Transverse colon (tissue), 4 donors: Measurements from ENCODE around the gene ABCD1. TPM values are rescaled to one million over a fixed set of nuclear protein-coding genes. Genes with fewer than 3 reads are reported as not detected.

ENCODE experiments used
- DNase-seq: peaks from one replicate; pipeline ENCODE4 v3.0.0-alpha.2; 2019
- H3K27ac ChIP-seq, 4 donors: fragments of 200-600 bp; sonication (generic); 2 replicates each; pipeline ENCODE4 v1.5.1; 2016 to 2018; ENCODE audit warnings: inconsistent platforms in 4 of 4
- H3K27me3 ChIP-seq: fragments of 200-600 bp; sonication (generic); 2 replicates; pipeline ENCODE4 v1.5.1; 2017; ENCODE audit warnings: inconsistent platforms
- H3K36me3 ChIP-seq, 4 donors: fragments of 200-600 bp; sonication (generic); 2 replicates each; pipeline ENCODE4 v1.5.1; 2017 to 2019; ENCODE audit warnings: inconsistent platforms in 4 of 4
- H3K4me1 ChIP-seq, 4 donors: fragments of 200-600 bp; sonication (generic); 2 replicates each; pipeline ENCODE4 v1.5.1; 2017 to 2020; ENCODE audit warnings: inconsistent platforms in 4 of 4
- H3K4me3 ChIP-seq, 4 donors: fragments of 200-600 bp; sonication (generic); 1 replicate in 1 of 4; 2 replicates in 3 of 4; pipeline versions ENCODE4 v1.5.1 to v1.6.1; 2017 to 2019; ENCODE audit warnings: inconsistent platforms in 4 of 4
- H3K9me3 ChIP-seq, 2 donors: fragments of 200-600 bp; sonication (generic); 2 replicates each; pipeline ENCODE4 v1.5.1; 2017 to 2019; ENCODE audit warnings: inconsistent platforms in 2 of 2
- CTCF ChIP-seq, 5 experiments: fragments of 200-600 bp in 3 of 5; fragments of 450-650 bp in 2 of 5; sonication (generic) in 3 of 5; IDR thresholded peaks; 1 replicate in 2 of 5; 2 replicates in 3 of 5; pipeline ENCODE4 v1.5.1; 2016 to 2017; ENCODE audit warnings: antibody characterized with exemption in 5 of 5, inconsistent platforms in 3 of 5, mild to moderate bottlenecking in 2 of 5, moderate library complexity in 1 of 5
- EP300 ChIP-seq: sonication (generic); formaldehyde crosslinking; IDR thresholded peaks from one replicate; pipeline ENCODE4 v1.6.1; 2017; ENCODE audit warnings: antibody characterized with exemption, low read depth
- POLR2A ChIP-seq: fragments of 450-650 bp; IDR thresholded peaks from one replicate; pipeline ENCODE4 v1.6.1; 2016; ENCODE audit warnings: antibody characterized with exemption, mild to moderate bottlenecking, moderate library complexity
- POLR2AphosphoS5 ChIP-seq, 3 donors: sonication (generic); formaldehyde crosslinking; IDR thresholded peaks; one replicate each; pipeline ENCODE4 v1.6.1; 2016; ENCODE audit warnings: antibody characterized with exemption in 3 of 3
- WGBS, 2 donors: methylation state at CpG; one replicate each; pipeline ENCODE4 v1.1.5; 2018; ENCODE audit warnings: low coverage in 1 of 2; 5-methylcytosine and 5-hydroxymethylcytosine counted together
- in situ Hi-C, 4 donors: fragments of 200-750 bp; cut with MboI; loops; one replicate each; pipeline versions ENCODE4 v1.15.0 to v1.15.1; 2017; ENCODE audit warnings: low sequenced_read_pairs in 3 of 4, low pct_ligation_motif_present in 1 of 4, low pct_unique_long_range_greater_than_20kb in 1 of 4
- intact Hi-C: fragments of 100-400 bp; cut with DNase I; formaldehyde crosslinking; loops from one replicate; pipeline ENCODE4 v1.15.1; 2023; ENCODE audit warnings: low total_unique reads
- total RNA-seq, 4 donors: library from RNA; depleted of rRNA; stranded (reverse); fragments of >200 nt; gene quantifications; one replicate each; pipeline ENCODE4 v1.1.0, GENCODE V29; 2016

ABCD1 gene
- total RNA-seq, 4 donors from 2014 or later, result 7.0 to 50.5 (median 18.1) TPM

DNA sequence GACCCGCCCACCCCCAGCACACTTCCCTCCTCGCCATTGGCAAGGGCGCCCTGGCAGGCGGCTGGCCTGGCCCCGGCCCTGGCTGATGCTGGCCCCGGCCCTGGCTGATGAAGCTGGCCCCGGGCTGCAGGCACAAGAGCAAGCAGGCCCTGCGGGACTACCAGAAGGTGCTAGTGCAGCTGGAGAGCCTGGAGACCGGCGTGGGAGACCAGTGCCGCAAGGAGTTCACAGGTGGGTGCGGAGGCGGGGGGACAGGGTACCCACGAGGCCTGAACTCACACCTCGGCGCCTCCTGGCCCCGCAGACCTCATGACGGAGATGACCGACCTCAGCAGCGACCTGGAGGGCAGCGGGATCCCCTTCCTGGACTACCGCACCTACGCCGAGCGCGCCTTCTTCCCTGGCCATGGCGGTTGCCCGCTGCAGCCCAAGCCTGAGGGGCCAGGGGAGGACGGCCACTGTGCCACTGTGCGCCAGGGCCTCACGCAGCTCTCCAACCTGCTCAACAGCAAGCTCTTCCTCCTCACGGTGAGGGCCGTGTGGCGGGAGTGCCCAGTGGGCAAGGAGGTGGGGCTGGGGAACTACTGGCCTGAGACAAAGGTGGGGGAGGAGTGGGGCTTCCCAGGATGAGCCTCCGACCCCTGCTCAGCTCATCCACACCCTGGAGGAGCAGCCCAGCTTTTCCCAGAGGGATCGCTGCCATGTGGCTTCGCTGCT lies 50.1 kb downstream of the ABCD1 start:
- H3K27ac ChIP-seq, result no peak overlapping the region
- 90% methylated on average over 35 of the region's 37 CpGs; no CpG with 5 or more reads in 1 of the 2 donors for WGBS, 2 donors
- DNase-seq, result no peak
- no peaks in the 10 kb centered on the region for H3K27me3 ChIP-seq
- no peaks in the 10 kb centered on the region for H3K9me3 ChIP-seq
- intact Hi-C loops (no loop called here), in situ Hi-C loops (loop anchor here in 2 of 4 donors (25.0 kb wide), 2 partner anchors 163 to 188 kb away; partner anchors contain the start of genes ARHGAP4 (in 1 of the 2), HCFC1 (in 1 of the 2), NAA10 (in 1 of the 2) and RENBP (in 1 of the 2))
- H3K4me3 ChIP-seq, result no peak overlapping the region
- no peaks in the 10 kb centered on the region for H3K36me3 ChIP-seq
- no peaks in the 10 kb centered on the region for H3K4me1 ChIP-seq
- no peak for TF ChIP-seq POLR2AphosphoS5 (IDR thresholded peaks at IDR 0.05)
- no peak for TF ChIP-seq CTCF (IDR thresholded peaks at IDR 0.05)
- no peak for TF ChIP-seq POLR2A
- TF ChIP-seq EP300, result no peak

- Histone ChIP-seq H3K36me3 (no peaks in the 10 kb centered on the region), H3K4me3 (no peak overlapping the region), H3K4me1 (peaks cover 0 to 4% (median 3%) of the 10 kb centered on the region in 4 donors), H3K27me3 (peaks cover 1% of the 10 kb centered on the region), H3K9me3 (no peaks in the 10 kb centered on the region), H3K27ac (no peak overlapping the region)
- intact Hi-C loops (no loop called here), in situ Hi-C loops (loop anchor here in 1 of 4 donors (25.0 kb wide), 1 partner anchor 162 kb away; the partner anchor contains the start of genes ARHGAP4, NAA10 and RENBP)
- no peak for TF ChIP-seq CTCF (IDR thresholded peaks at IDR 0.05)
- DNase-seq, result no peak
- 91% methylated on average over 41 of the region's 42 CpGs; no CpG with 5 or more reads in 1 of the 2 donors for WGBS, 2 donors
Measured at GRCh38 chrX:153775293-153776119, 50.9 kb downstream of the ABCD1 start.

DNA sequence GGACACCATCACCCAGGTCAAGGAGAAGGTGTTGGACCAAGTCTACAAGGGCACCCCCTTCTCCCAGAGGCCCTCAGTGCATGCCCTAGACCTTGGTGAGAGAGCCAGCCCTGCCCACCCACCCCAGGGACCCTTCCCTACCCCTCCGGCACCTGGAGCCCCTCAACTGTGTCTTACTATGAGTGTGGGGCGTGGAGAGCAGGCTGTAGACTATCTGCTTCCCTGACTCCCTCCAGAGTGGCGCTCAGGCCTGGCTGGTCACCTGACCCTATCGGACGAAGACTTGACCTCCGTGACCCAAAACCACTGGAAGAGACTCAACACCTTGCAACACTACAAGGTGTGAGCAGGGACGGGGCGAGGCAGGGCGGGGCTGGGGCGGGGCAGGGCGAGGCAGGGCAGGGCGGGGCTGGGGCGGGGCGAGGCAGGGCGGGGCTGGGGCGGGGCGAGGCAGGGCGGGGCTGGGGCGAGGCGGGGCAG lies 51.5 kb downstream of the ABCD1 start:
- Histone ChIP-seq H3K4me1 (peaks cover 3 to 10% (median 7%) of the 10 kb centered on the region in 4 donors), H3K27me3 (peaks cover 3% of the 10 kb centered on the region), H3K36me3 (no peaks in the 10 kb centered on the region), H3K27ac (no peak overlapping the region), H3K9me3 (no peaks in the 10 kb centered on the region), H3K4me3 (no peak overlapping the region)
- no peak for DNase-seq
- WGBS, 2 donors, result no CpG with 5 or more reads among the region's 20 CpGs
- in situ Hi-C loops (loop anchor here in 1 of 4 donors (25.0 kb wide), 1 partner anchor 161 kb away; the partner anchor contains the start of genes ARHGAP4, NAA10 and RENBP), intact Hi-C loops (no loop called here)
- TF ChIP-seq POLR2A (no peak), EP300 (no peak), CTCF (IDR thresholded peaks at IDR 0.05) (no peak), POLR2AphosphoS5 (IDR thresholded peaks at IDR 0.05) (no peak)

GRCh38 chrX:153776611-153777045 lies 52.0 kb downstream of the ABCD1 start:
- H3K27ac ChIP-seq, result no peak overlapping the region
- H3K4me3 ChIP-seq, result no peak overlapping the region
- H3K9me3 ChIP-seq, result no peaks in the 10 kb centered on the region
- intact Hi-C loops (no loop called here), in situ Hi-C loops (loop anchor here in 1 of 4 donors (25.0 kb wide), 1 partner anchor 161 kb away; the partner anchor contains the start of genes ARHGAP4, NAA10 and RENBP)
- no peak for DNase-seq
- H3K36me3 ChIP-seq, result no peaks in the 10 kb centered on the region
- no peak for TF ChIP-seq CTCF (IDR thresholded peaks at IDR 0.05)
- no peak for TF ChIP-seq EP300
- TF ChIP-seq POLR2A, result no peak
- no peak for TF ChIP-seq POLR2AphosphoS5 (IDR thresholded peaks at IDR 0.05)
- H3K27me3 ChIP-seq, result peaks cover 3% of the 10 kb centered on the region
- WGBS, 2 donors, result 79% methylated on average over 7 of the region's 22 CpGs; no CpG with 5 or more reads in 1 of the 2 donors
- peaks cover 4 to 15% (median 10%) of the 10 kb centered on the region in 4 donors for H3K4me1 ChIP-seq
